Eye (tissue), 1 donor: ENCODE results near the gene TNKS1BP1.
"Not testable (repeated sequence)": the region's sequence is repeated elsewhere in the genome, so short reads cannot be mapped to it uniquely, and the experiment has no call there.

Experiments
- DNase-seq: peaks from one replicate; pipeline ENCODE4 v3.0.0-alpha.2; 2015

The TNKS1BP1 gene, protein sequence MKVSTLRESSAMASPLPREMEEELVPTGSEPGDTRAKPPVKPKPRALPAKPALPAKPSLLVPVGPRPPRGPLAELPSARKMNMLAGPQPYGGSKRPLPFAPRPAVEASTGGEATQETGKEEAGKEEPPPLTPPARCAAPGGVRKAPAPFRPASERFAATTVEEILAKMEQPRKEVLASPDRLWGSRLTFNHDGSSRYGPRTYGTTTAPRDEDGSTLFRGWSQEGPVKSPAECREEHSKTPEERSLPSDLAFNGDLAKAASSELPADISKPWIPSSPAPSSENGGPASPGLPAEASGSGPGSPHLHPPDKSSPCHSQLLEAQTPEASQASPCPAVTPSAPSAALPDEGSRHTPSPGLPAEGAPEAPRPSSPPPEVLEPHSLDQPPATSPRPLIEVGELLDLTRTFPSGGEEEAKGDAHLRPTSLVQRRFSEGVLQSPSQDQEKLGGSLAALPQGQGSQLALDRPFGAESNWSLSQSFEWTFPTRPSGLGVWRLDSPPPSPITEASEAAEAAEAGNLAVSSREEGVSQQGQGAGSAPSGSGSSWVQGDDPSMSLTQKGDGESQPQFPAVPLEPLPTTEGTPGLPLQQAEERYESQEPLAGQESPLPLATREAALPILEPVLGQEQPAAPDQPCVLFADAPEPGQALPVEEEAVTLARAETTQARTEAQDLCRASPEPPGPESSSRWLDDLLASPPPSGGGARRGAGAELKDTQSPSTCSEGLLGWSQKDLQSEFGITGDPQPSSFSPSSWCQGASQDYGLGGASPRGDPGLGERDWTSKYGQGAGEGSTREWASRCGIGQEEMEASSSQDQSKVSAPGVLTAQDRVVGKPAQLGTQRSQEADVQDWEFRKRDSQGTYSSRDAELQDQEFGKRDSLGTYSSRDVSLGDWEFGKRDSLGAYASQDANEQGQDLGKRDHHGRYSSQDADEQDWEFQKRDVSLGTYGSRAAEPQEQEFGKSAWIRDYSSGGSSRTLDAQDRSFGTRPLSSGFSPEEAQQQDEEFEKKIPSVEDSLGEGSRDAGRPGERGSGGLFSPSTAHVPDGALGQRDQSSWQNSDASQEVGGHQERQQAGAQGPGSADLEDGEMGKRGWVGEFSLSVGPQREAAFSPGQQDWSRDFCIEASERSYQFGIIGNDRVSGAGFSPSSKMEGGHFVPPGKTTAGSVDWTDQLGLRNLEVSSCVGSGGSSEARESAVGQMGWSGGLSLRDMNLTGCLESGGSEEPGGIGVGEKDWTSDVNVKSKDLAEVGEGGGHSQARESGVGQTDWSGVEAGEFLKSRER (N-terminal part only)

DNA sequence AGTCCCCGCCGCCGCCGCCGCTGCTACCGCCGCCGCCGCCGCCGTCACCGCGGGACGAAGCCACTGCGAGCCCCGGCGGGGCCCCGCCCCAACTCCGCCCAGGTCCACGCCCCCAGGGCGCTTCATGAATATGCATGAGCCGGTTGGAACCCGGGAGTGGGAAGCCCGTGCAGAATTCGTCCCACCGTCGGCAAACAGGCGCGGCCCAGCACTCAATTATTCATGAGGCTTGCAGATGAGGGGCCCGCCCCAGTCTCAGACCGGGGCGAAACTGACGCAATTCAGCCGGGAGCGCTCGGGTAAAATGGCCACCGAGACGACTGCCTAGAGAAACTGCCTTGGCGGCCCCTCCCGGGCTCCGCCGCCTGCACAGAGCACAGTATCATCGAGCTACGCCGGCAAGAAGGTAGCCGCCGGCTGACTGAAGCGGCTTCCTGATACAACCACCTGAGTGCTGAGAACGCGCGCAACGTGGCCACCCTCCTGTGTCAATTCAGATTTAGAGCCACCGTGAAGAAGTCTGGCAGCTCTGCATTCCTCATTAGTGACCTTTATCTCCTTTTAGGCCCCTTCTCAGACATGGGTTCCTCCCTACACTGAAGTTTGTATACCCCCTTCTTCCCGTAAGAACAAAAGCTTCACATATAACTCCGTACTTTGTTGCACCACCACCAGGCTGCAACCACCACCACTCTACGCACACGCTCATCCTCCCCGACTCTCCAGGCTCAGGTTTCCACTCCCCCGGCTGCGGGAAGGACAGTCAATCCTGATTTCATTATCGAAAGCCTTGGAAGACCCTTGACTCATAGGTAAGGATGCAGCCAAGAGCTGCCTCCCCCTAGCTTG, at the start of gene TNKS1BP1:
Gene TNKS1BP1 (minus strand): TSS at position 67 of the 849 bp plus-strand sequence. CDS start 3,067 bp downstream, outside the sequence.
- peak; percentile 98 for DNase-seq

DNA sequence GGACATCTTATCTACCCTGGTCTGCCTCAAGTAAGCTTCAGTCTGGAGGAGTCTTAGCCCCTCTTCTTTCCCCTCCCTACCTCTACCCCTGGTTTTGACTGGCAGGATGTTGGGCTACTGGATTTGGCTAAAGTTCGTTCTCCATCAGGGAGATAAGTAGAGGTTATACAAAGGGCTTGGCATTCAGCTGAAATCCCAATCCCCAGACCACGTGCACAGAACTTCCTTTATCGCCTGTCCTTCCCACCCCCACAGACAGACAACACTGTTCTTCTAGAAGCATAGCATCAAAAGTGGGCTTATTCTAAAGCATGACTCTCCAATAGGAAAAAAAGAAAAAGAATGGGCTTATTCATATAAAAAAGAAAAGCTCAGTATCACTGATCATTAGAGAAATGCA, 48.4 kb upstream of the TNKS1BP1 start:
- no peak for DNase-seq

DNA sequence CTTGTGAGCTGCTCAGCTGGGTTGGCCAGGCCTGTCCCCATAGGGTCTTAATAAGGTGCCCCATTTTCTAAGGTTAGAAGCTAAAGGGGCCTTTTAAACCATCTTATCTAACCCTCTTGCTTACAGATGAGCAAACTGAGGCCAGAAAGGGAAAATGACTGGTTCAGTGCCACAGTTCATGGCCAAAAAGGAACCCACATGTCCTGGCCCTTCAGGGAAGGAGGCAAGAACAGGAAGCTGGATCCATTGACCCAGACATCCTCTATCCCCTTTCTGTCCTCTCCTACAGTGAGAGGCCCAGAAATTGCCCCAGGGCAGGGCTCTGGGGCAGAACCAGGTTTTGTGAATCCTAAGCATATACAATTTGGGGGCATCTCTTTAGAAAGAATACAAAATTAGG, 46.2 kb upstream of the TNKS1BP1 start:
- DNase-seq: no peak

DNA sequence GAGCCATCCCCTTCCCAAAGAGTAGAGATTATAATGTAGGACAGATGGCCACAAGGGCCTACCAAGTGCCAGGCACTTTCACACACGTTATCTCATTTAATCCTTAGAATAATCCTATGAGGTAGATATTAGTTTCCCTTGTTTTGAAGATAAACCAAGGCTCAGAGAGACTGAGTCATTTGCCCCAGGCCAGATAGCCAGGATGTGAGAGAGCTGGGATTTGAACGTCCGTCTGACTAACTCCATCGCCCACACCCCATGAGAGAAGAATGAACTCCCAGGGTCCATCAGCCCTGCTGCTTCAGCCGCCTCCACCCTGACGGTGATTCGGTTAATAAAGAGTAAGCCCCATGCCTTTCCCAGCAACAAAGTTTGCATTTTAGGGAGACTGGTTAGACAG, 45.5 kb upstream of the TNKS1BP1 start:
- DNase-seq: no peak

DNA sequence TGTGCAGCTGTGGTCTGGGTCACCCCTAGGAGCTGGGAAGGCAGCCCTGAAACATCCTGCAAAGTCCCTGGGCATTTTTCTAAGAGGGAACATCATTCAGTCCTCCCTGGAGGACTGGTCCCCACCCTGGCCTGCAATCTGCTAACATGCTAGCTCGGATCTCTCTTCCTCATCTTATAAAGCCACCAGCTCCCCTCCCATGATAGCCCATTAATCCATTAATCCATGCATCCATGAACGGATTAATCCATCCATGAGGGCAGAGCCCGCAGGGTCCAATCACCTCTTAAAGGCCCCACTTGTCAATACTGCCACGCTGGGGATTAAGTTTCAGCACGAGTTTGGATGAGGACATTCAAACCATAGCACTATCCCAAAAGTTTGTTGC, 44.1 kb upstream of the TNKS1BP1 start:
- peak; percentile 74 for DNase-seq

DNA sequence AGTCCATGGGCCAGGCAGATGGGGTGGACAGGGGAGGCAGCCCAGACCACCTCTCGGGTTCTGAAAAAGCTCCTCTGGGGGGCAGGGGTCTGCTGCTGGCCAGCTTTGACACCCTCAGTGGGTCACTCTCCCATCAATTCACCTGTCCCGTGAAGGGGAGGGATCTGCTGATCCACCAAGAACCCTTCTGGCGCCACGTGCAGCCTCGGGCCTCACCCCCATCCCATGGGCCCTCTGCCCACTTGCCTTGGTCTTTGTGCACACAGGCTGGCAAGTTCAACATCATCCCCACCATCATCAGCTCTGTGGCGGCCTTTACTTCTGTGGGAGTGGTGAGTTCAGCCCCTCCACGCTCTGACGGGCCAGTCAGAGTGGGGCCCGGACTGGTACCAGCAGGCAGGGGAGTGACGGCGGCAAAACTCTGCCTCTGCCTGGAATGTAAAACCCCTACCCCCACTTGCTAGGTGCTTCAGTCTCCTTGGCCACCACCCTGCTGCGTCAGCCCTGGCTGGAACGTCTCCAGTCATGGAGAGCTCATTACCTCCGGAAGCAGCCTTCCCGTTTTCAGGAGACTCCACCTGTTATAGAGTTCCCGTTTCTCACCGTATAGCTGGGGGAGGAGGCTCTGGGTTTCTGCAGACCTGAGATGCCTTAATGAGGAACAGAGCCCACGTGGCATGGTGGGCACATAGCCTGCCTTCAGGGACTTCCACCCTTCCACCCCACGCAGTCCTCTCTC, 43.5 kb upstream of the TNKS1BP1 start:
- no peak for DNase-seq

DNA sequence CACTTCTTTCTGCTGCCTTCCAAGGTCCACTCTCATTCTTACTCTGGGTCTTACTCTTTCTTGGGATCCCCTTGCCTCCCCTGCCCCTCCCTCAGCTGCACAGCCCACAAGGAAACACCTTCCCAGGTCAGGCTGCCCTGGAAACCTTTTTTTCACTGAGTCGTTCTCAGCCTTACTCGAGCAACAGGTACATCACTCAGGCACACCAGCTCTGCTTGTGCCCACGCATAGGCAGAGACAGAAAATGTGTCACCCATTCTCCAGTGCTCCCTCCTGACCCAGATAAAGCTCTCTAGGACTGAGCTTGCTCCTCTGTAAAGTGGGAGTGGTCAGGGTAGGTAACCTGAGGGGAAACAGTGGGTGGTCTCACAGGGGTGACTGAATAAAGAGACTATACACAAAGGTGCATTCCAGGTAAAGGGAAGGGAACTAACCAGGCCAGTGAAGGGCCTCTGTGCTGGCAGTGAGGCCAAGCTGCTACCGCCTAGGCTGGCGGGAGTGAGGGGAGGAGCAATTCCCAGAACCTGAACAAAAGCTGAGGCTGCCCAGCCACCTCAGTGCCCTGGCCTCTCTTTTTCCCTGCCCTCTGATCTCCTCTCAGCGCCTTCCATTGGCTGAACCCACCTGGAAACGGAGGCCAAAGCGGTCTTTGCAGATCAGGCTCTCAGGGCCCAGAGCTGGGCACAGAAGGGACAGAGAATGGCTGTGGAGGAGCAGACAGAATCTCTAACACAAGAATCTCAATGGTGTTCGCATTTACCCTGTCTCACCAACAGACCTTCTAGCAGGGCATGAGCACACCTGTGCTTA, 40.3 kb upstream of the TNKS1BP1 start:
- no peak for DNase-seq

DNA sequence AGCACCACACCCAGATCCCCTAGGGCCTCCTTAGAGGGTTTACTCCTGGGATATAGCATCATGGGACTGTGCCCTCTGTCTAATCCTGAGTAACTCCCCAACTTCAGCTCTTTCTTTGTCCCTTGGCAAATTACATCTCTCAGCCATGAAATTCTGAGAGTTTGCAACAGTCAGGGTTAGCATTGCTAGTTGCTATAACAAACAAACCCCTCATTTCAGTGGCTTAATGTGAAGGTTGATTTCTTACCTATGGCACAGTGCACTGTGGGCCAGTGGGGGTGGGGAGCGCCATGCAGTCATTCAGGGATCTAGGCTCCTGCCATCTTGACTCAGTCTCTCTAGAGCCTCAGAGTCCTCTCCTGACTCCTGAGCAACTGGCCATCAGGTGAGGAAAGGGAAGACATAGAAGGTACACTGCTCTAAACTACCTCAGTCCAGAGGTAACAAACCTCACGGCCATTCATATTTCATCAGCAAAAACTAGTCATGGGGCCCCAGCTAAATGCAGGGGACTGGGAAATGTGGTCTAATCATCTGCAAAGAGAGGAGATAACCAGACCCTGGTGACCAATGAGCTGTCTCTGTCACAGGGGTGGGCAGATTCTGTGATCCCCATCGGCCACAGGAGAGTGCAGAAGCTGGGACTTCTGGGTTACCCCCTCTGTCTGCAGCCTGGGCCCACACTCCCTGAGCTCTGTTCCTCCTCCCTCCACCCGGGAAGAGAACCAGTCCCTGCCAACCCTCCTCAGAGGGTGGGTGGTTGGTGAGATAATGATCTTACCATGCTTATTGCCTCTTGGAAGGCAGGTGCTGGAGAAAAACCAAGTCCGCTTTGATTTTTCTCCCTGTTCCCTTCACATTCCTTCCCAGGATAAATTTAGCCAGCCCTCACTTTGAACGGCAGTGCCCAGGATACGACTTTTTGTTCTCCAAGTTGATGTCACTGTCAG, 38.7 kb upstream of the TNKS1BP1 start:
- DNase-seq: no peak

DNA sequence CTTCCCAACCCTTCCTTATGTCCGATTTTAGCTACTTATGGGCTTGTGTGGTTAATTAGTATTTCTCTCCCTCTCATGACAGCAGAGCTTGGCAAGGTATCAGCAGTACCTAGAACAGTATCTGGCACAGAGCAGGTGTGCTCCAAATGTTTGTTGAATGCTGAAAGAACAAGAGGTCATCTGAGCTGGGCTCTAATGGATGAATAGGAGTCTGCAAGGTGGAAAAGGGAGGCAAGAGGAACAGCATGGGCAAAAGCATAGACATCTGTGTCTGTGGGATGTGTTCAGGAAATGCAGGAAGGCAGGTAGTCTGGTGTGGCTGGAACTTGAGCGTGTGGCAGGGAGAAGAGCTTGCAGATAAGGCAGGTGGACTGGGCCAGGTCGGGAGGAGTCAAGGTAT, 37.2 kb upstream of the TNKS1BP1 start:
- no peak for DNase-seq

DNA sequence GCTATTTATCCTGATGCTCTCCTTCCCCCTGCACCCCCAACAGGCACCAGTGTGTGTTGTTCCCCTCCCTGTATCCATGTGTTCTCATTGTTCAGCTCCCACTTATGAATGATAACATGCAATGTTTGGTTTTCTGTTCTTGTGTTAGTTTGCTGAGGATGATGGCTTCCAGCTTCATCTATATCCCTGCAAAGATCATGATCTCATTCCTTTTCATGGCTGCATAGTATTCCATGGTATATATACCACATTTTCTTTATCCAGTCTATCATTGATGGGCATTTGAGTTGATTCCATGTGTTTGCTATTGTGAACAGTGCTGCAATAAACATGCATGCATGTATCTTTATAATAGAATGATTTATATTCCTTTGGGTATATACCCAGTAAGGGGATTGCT, 36.7 kb upstream of the TNKS1BP1 start:
- not testable (repeated sequence) for DNase-seq

DNA sequence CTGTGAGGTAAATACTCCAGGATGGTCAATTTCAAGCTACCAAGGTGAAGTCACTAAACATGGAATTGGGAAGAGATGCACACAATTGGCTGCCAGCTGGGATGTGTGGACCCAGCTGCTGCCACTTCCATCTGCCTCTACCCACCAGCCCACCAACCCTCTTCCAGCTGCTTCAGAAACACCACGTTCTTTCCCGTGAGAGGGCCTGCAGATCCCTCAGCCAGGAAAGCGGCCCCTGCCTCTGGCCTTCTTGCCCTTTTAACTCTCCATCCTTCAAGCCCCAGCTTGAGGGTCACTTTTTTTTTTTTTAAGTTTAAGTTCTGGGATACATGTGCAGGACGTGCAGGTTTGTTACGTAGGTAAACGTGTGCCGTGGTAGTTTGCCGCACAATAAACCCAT, 36.2 kb upstream of the TNKS1BP1 start:
- no peak for DNase-seq

DNA sequence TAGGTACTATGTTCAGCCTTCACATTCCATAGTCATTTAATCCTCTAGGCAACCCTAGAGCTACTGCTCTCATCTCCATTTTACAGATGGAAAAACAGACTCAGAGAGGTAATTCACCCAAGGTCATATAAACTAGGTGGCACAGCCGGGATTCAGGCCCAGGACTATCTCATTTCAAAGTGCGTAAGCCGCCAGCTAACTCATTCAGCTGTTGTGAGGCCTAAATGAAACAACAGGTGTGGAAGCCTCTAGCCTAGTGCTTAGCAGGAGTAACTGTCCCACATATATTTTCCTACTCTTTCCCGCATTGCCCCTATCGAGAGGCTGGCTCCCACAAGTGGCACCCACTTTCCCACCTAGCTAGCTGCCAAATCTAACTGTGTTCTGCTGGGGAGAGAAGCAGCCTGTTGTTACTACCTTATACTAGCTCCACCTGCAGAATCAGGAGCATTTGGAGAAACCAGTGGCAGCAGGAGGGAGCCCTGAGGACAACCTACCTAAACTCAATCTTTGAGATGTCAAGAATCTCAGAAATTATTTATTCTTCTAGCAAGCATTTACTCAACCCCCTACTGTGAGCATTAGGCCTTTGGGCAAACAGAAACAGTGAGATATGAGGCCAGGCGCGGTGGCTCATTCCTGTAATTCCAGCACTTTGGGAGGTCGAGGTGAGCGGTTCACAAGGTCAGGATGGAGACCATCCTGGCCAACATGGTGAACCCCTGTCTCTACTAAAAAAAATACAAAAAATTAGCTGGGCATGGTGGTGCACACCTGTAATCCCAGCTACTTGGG, 35.3 kb upstream of the TNKS1BP1 start:
- DNase-seq: no peak

DNA sequence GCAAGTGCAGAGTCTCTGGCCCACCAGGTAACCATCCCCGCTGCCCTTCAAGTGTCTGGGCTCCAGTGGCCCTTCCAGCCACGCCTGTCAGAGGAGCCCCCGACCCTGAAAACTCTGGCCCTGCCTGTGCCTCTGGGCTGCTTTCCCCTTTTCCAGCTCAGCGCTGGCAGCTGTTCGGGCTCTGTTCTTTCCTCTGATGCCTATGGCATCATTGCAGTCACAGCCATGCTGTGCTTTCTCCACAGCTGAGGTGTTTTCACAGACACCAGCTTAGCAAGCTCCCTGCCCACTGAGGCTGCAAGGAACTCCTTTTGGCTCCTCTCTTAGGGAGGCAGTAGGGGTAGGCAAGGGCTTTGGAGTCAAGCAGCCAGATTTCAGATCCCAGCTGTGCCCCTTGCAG, 34.6 kb upstream of the TNKS1BP1 start:
- no peak for DNase-seq

DNA sequence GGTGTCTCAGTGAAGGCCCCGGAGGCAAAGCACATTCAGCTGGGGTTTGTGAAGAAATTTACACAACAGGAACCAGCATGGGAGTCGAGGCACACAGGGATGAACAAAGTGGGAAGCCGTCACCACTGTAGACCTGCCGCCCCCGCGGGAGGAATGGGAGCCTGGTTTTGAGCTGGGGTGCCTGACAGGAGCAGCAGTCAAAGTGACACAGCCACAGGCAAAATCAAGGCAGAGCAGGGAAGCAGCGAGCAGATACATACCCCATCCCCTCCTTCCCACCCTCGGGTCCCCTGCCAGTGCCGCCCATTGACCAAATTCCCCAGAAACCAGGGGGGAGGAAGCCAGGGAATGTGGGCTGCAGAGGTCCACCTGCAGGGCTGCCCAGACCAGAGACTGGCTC, 34.2 kb upstream of the TNKS1BP1 start:
- no peak for DNase-seq

DNA sequence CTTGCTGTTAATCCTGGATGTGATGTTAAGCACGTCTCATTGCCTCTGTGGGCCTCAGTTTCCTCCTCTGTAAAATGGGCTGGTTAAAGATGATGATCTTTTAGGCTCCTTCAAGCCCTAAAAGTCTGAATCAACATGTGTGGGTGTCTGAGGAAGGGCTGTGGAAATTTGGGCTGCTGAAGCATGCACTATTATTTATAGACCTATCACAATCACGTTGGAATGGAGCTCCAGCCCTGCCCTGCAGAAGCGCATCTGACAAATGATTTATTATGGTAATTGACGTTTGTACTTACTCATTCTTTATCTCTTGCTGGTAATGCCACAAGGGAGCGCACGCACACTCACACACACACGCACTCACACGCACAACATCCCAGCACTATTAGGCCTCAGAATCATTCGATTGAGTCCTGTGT, 33.8 kb upstream of the TNKS1BP1 start:
- no peak for DNase-seq

DNA sequence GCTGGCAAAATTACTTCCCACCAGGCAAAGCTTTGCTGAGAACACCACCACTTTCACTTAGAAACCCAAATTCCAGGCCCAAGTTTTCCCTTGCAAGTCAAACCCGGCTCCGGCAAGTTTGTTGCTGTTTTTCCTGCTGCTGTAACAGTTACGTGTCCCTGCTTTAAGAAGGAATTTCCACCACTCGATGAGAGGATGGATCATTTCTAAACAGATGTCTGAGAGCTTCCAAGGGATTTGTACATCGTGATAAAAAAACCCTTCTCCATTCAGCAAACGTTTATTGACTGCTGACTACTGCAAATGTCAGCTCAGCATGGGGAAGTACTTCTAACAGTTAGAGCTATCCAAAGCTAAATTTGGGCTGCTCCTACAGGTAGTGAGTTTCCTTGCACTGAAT, 33.1 kb upstream of the TNKS1BP1 start:
- DNase-seq: no peak

DNA sequence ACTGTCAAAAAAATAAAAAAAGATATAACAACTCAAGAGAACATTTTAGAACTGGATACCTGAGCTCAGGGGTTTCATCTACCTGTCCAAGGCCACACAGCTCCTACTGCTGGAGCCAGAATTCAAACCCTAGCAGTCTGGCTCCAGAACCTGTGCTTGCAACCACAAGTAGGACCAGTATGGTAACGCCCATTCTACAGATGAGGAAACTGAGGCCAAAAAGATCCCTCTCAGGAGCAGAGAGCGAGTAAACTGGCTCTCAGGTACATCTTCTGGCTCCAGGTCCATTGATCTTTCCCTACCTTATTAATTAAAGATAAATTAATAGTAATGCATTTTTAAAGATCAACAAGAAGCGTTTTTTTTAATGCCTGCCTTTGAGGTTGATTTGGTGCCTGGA, 32.6 kb upstream of the TNKS1BP1 start:
- DNase-seq: no peak

DNA sequence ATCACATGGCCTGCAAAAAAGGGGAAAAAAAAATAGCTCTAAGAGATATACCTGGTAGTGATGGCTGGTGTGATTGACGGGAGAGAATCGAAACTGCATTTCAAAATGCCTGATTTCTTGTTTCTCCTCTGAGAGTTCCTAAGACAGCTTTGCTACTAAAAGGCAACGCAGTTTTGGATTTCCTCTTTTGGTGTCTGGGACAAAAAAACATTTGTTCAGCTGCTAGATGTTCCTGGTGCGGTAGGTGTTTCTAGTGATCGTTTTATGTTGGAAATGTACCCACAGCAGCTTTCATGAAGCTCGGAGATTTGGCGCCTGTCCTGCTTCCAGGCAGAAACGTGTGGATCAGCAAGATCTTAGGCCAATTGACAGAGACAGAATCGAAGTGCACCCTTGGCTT, 31.5 kb upstream of the TNKS1BP1 start:
- DNase-seq: no peak

DNA sequence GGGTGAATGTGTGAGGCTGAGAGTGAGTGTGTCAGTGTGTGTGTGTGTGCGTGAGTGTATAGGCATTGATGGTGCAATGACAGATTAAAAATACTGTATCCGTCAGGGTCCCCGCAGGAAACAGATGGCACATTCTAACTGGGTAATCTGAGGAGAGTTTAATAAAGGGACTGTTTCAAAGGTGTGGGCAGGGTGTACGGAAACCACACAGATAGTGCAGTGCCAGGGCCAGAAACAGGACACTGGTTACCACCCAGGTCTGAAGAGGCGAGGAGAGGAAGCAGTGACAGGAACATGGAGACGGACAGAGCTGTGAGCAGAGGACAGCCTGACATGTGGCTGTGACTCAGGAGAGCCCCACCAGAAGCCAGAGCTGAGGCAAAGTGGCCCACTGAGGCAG, 29.9 kb upstream of the TNKS1BP1 start:
- DNase-seq: no peak
